ENCODE measurements around the gene PRDX2. TPM values are rescaled to one million over a fixed set of nuclear protein-coding genes. Genes with fewer than 3 reads are reported as not detected.

PRDX2 gene
- polyA plus RNA-seq, 1 donor from 2014 or later: 882 TPM

- Histone ChIP-seq H3K36me3 (ENCODE audit: insufficient read depth, low read length) (no peaks in the 10 kb centered on the region), H3K27ac (ENCODE audit: low read length) (no peak overlapping the region), H3K9me2 (ENCODE audit: insufficient read depth, low read length) (no peaks in the 10 kb centered on the region), H3K9ac (ENCODE audit: low read length) (no peak overlapping the region), H2AFZ (ENCODE audit: low read depth, low read length) (no peak overlapping the region), H4K20me1 (ENCODE audit: insufficient read depth) (no peaks in the 10 kb centered on the region), H3K79me2 (replicated peaks; ENCODE audit: insufficient read depth, low read length) (no peaks in the 10 kb centered on the region), H3K4me2 (ENCODE audit: low read length) (no peak overlapping the region), H3F3A (ENCODE audit: insufficient read depth, low read length, poor library complexity, severe bottlenecking) (no peaks in the 10 kb centered on the region), H3K27me3 (ENCODE audit: insufficient read depth, low read depth, low read length) (peaks cover 22% of the 10 kb centered on the region), H3K4me3 (ENCODE audit: low read length) (no peak overlapping the region), H3K9me3 (ENCODE audit: low read length) (no peaks in the 10 kb centered on the region)
- no peak for TF ChIP-seq EP300 (conservative IDR thresholded peaks at IDR 0.05; ENCODE audit: poor library complexity, severe bottlenecking)
- no peak for TF ChIP-seq TAF1 (IDR thresholded peaks at IDR 0.05; ENCODE audit: low read depth)
- no peak for TF ChIP-seq MXI1 (conservative IDR thresholded peaks at IDR 0.05; ENCODE audit: poor library complexity, severe bottlenecking)
- TF ChIP-seq RAD21 (conservative IDR thresholded peaks at IDR 0.05): no peak
- TF ChIP-seq EZH2 (IDR thresholded peaks at IDR 0.05; ENCODE audit: borderline replicate concordance, insufficient read depth, low read length, poor library complexity, severe bottlenecking): no peak
Measured at GRCh38 chr19:12787458-12787857, 14.1 kb downstream of the PRDX2 start.

- Histone ChIP-seq H3K4me3 (ENCODE audit: low read length) (no peak overlapping the region), H3K9me3 (ENCODE audit: low read length) (no peaks in the 10 kb centered on the region), H3K36me3 (ENCODE audit: insufficient read depth, low read length) (no peaks in the 10 kb centered on the region), H3K9ac (ENCODE audit: low read length) (no peak overlapping the region), H3F3A (ENCODE audit: insufficient read depth, low read length, poor library complexity, severe bottlenecking) (no peaks in the 10 kb centered on the region), H3K27me3 (ENCODE audit: insufficient read depth, low read depth, low read length) (peaks cover 17% of the 10 kb centered on the region), H3K4me2 (ENCODE audit: low read length) (no peak overlapping the region), H3K27ac (ENCODE audit: low read length) (no peak overlapping the region), H3K9me2 (ENCODE audit: insufficient read depth, low read length) (no peaks in the 10 kb centered on the region), H3K79me2 (replicated peaks; ENCODE audit: insufficient read depth, low read length) (no peaks in the 10 kb centered on the region), H4K20me1 (ENCODE audit: insufficient read depth) (no peaks in the 10 kb centered on the region), H2AFZ (ENCODE audit: low read depth, low read length) (no peak overlapping the region)
- TF ChIP-seq POLR2AphosphoS5 (IDR thresholded peaks at IDR 0.05) (no peak), TAF1 (IDR thresholded peaks at IDR 0.05; ENCODE audit: low read depth) (no peak), EZH2 (IDR thresholded peaks at IDR 0.05; ENCODE audit: borderline replicate concordance, insufficient read depth, low read length, poor library complexity, severe bottlenecking) (no peak), MXI1 (conservative IDR thresholded peaks at IDR 0.05; ENCODE audit: poor library complexity, severe bottlenecking) (no peak), SMC3 (conservative IDR thresholded peaks at IDR 0.05; ENCODE audit: poor library complexity) (no peak), EP300 (conservative IDR thresholded peaks at IDR 0.05; ENCODE audit: poor library complexity, severe bottlenecking) (no peak)
- TF ChIP-seq, protein P1, sequence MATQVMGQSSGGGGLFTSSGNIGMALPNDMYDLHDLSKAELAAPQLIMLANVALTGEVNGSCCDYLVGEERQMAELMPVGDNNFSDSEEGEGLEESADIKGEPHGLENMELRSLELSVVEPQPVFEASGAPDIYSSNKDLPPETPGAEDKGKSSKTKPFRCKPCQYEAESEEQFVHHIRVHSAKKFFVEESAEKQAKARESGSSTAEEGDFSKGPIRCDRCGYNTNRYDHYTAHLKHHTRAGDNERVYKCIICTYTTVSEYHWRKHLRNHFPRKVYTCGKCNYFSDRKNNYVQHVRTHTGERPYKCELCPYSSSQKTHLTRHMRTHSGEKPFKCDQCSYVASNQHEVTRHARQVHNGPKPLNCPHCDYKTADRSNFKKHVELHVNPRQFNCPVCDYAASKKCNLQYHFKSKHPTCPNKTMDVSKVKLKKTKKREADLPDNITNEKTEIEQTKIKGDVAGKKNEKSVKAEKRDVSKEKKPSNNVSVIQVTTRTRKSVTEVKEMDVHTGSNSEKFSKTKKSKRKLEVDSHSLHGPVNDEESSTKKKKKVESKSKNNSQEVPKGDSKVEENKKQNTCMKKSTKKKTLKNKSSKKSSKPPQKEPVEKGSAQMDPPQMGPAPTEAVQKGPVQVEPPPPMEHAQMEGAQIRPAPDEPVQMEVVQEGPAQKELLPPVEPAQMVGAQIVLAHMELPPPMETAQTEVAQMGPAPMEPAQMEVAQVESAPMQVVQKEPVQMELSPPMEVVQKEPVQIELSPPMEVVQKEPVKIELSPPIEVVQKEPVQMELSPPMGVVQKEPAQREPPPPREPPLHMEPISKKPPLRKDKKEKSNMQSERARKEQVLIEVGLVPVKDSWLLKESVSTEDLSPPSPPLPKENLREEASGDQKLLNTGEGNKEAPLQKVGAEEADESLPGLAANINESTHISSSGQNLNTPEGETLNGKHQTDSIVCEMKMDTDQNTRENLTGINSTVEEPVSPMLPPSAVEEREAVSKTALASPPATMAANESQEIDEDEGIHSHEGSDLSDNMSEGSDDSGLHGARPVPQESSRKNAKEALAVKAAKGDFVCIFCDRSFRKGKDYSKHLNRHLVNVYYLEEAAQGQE (IDR thresholded peaks at IDR 0.05; ENCODE audit: borderline replicate concordance): no peak
- TF ChIP-seq, protein P2, sequence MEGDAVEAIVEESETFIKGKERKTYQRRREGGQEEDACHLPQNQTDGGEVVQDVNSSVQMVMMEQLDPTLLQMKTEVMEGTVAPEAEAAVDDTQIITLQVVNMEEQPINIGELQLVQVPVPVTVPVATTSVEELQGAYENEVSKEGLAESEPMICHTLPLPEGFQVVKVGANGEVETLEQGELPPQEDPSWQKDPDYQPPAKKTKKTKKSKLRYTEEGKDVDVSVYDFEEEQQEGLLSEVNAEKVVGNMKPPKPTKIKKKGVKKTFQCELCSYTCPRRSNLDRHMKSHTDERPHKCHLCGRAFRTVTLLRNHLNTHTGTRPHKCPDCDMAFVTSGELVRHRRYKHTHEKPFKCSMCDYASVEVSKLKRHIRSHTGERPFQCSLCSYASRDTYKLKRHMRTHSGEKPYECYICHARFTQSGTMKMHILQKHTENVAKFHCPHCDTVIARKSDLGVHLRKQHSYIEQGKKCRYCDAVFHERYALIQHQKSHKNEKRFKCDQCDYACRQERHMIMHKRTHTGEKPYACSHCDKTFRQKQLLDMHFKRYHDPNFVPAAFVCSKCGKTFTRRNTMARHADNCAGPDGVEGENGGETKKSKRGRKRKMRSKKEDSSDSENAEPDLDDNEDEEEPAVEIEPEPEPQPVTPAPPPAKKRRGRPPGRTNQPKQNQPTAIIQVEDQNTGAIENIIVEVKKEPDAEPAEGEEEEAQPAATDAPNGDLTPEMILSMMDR (IDR thresholded peaks at IDR 0.05; ENCODE audit: poor library complexity, severe bottlenecking): no peak
Measured at GRCh38 chr19:12786952-12787351, 14.6 kb downstream of the PRDX2 start.
